HCT116 (cell line): ENCODE data around the gene CD9. TPM values are rescaled to one million over a fixed set of nuclear protein-coding genes. Genes with fewer than 3 reads are reported as not detected.

Source experiments
- ATAC-seq: fragments of 200-7000 bp; cut with Tn5 transposase; 2 replicates; pipeline ENCODE4 v1.9.1; 2020; ENCODE audit warnings: mild to moderate bottlenecking, moderate library complexity
- BruUV-seq: library from RNA; stranded (reverse); fragments of 400-500 nt; replicated peaks from 2 replicates; lab custom pipeline; 2021; lab: Mats Ljungman, UMichigan
- CTCF ChIA-PET: fragments of 300-600 bp; sonication (Branson Sonifier 250); formaldehyde crosslinking; loops from one replicate; lab custom pipeline; 2021; ENCODE audit warnings: antibody characterized with exemption; lab: Charles Lee
- POLR2A ChIA-PET: fragments of 300-600, 350-600 bp; sonication (Branson Sonifier 250); formaldehyde crosslinking; loops from one replicate; lab custom pipeline; 2021; ENCODE audit warnings: antibody characterized with exemption; lab: Charles Lee
- RAD21 ChIA-PET, 2 experiments: fragments of 300-600 bp; sonication (Branson Sonifier 250); formaldehyde crosslinking; loops; one replicate each; lab custom pipeline; 2023; ENCODE audit warnings: low total read pairs in 2 of 2; ENCODE audit not compliant: uncharacterized antibody in 2 of 2, unreplicated experiment in 2 of 2, low non-redundant PET in 1 of 2; lab: Charles Lee
- DNase-seq: peaks from one replicate; pipeline ENCODE4 v3.0.0-alpha.2; 2010; ENCODE audit warnings: low read depth, low spot score
- H2AFZ ChIP-seq: fragments of 200-600 bp; shearing (Covaris generic), sonication (generic); 2 replicates; pipeline ENCODE4 v1.6.1; 2017; ENCODE audit warnings: low read depth, mixed run types, mixed read lengths, antibody characterized with exemption, low read length; ENCODE audit not compliant: poor library complexity, severe bottlenecking
- H3K27ac ChIP-seq: 2 replicates; pipeline ENCODE4 v1.5.1; 2012; ENCODE audit warnings: low read depth, low read length
- H3K27me3 ChIP-seq: fragments of 200-600 bp; sonication (generic); 2 replicates; pipeline ENCODE4 v1.6.1; 2016; ENCODE audit warnings: mixed run types, low read length, mixed read lengths; ENCODE audit not compliant: insufficient read depth
- H3K36me3 ChIP-seq, 2 experiments: fragments of 200-500 bp in 1 of 2; fragments of 200-600 bp in 1 of 2; sonication (Bioruptor generic) in 1 of 2; sonication (generic) in 1 of 2; 2 replicates each; pipeline versions ENCODE4 v1.5.1 to v1.6.1; 2014 to 2016; ENCODE audit warnings: low read length in 2 of 2, inconsistent platforms in 1 of 2, mixed read lengths in 1 of 2, mixed run types in 1 of 2; ENCODE audit not compliant: insufficient read depth in 2 of 2, control insufficient read depth in 1 of 2
- H3K4me1 ChIP-seq, 2 experiments: fragments of 200-600 bp in 1 of 2; sonication (generic) in 1 of 2; 2 replicates each; pipeline versions ENCODE4 v1.5.1 to v1.6.1; 2012 to 2017; ENCODE audit warnings: low read length in 2 of 2, inconsistent platforms in 1 of 2, mild to moderate bottlenecking in 1 of 2, mixed read lengths in 1 of 2, mixed run types in 1 of 2, moderate library complexity in 1 of 2; ENCODE audit not compliant: insufficient read depth in 2 of 2, control insufficient read depth in 1 of 2
- H3K4me2 ChIP-seq: fragments of 200-600 bp; sonication (generic); 2 replicates; pipeline ENCODE4 v1.6.1; 2017; ENCODE audit warnings: mixed run types, low read length, mixed read lengths
- H3K4me3 ChIP-seq, 2 experiments: fragments of 200-600 bp in 1 of 2; sonication (generic) in 1 of 2; replicated peaks in 1 of 2; 2 replicates each; pipeline ENCODE4 v1.5.1; 2011 to 2016; ENCODE audit warnings: low read length in 2 of 2, control low read depth in 1 of 2, low read depth in 1 of 2, mild to moderate bottlenecking in 1 of 2, mixed read lengths in 1 of 2, mixed run types in 1 of 2
- H3K79me2 ChIP-seq: fragments of 200-600 bp; sonication (generic); 2 replicates; pipeline ENCODE4 v1.6.1; 2017; ENCODE audit warnings: mild to moderate bottlenecking, mixed run types, low read length, moderate library complexity, mixed read lengths; ENCODE audit not compliant: insufficient read depth
- H3K9ac ChIP-seq: fragments of 200-600 bp; sonication (generic); 2 replicates; pipeline ENCODE4 v1.6.1; 2016; ENCODE audit warnings: low read length, mixed read lengths
- H3K9me2 ChIP-seq: fragments of 200-600 bp; sonication (generic), shearing (Covaris generic); 2 replicates; pipeline ENCODE4 v1.6.1; 2017; ENCODE audit warnings: mixed run types, mild to moderate bottlenecking, moderate library complexity; ENCODE audit not compliant: insufficient read depth
- H3K9me3 ChIP-seq, 2 experiments: fragments of 200-500 bp in 1 of 2; fragments of 200-600 bp in 1 of 2; sonication (Bioruptor generic) in 1 of 2; sonication (generic) in 1 of 2; 2 replicates each; pipeline ENCODE4 v1.6.1; 2014 to 2017; ENCODE audit warnings: low read length in 2 of 2, mixed read lengths in 2 of 2, inconsistent platforms in 1 of 2, low read depth in 1 of 2, mild to moderate bottlenecking in 1 of 2, mixed run types in 1 of 2, moderate library complexity in 1 of 2; ENCODE audit not compliant: control insufficient read depth in 1 of 2, insufficient read depth in 1 of 2
- H4K20me1 ChIP-seq: fragments of 200-600 bp; sonication (generic), shearing (Covaris generic); 2 replicates; pipeline ENCODE4 v1.6.1; 2017; ENCODE audit warnings: mixed run types, mild to moderate bottlenecking, moderate library complexity; ENCODE audit not compliant: insufficient read depth
- CTCF ChIP-seq, 3 experiments: fragments of 200-600 bp in 1 of 3; sonication (generic) in 1 of 3; IDR thresholded peaks in 2 of 3; conservative IDR thresholded peaks in 1 of 3; 2 replicates each; pipeline ENCODE4 v1.5.1; 2012 to 2017; ENCODE audit warnings: low read depth in 2 of 3, low read length in 2 of 3, antibody characterized with exemption in 1 of 3, borderline replicate concordance in 1 of 3, control low read depth in 1 of 3, mild to moderate bottlenecking in 1 of 3, mixed read lengths in 1 of 3, mixed run types in 1 of 3, moderate library complexity in 1 of 3; ENCODE audit not compliant: insufficient read depth in 1 of 3
- EZH2phosphoT487 ChIP-seq: fragments of 200-600 bp; IDR thresholded peaks from 2 replicates; pipeline ENCODE4 v1.6.1; 2018; ENCODE audit warnings: antibody characterized with exemption, borderline replicate concordance
- ZFX ChIP-seq: fragments of 450-650 bp; IDR thresholded peaks from 2 replicates; pipeline ENCODE4 v1.6.1; 2017
- intact Hi-C: fragments of 100-400 bp; cut with micrococcal nuclease; formaldehyde crosslinking; loops from 2 replicates; pipeline ENCODE4 v1.10.0; 2022
- total RNA-seq: library from RNA; stranded (reverse); gene quantifications from one replicate; pipeline ENCODE4 v1.2.1, GENCODE V29; 2021; ENCODE audit not compliant: unreplicated experiment

Gene CD9
- total RNA-seq, 1 experiment from 2014 or later: 182 TPM

GRCh38 chr12:6285063-6285477, 84.9 kb downstream of the CD9 start:
- ATAC-seq: peak; percentile 64
- ChIA-PET RAD21 (interaction anchor here (0.6 to 2.7 kb wide), 8 partner anchors 74 to 297 kb away, joined by 3 to 22 read pairs (median 6); no protein-coding TSS in a partner anchor), POLR2A (no interaction called here), CTCF (interaction anchor here (0.5 to 6.1 kb wide), 22 partner anchors 9 to 296 kb away, joined by 3 to 62 read pairs (median 4); partner anchors contain the start of gene CD9)
- H3K4me3 ChIP-seq: no peak overlapping the region
- peak in 2 of 3 experiments; percentile 76 to 88; a peak in 4 of 6 replicates for TF ChIP-seq CTCF (IDR thresholded peaks at IDR 0.05 in 2 of 3, conservative IDR thresholded peaks at IDR 0.05 in 1 of 3; ENCODE audit: borderline replicate concordance in 1 of 3, insufficient read depth in 1 of 3, low read depth in 2 of 3, low read length in 2 of 3)
- no peak for TF ChIP-seq EZH2phosphoT487
- no peak for TF ChIP-seq ZFX
- H2AFZ ChIP-seq: peak overlapping the region; percentile 99
- H3K27ac ChIP-seq: no peak overlapping the region
- no peaks in the 10 kb centered on the region for H3K9me2 ChIP-seq
- peak overlapping the region; percentile 65 for H3K4me2 ChIP-seq
- H3K9ac ChIP-seq: peak overlapping the region; percentile 47
- no TSS peak for BruUV-seq
- H3K4me1 ChIP-seq: peaks cover 29 to 66% of the 10 kb centered on the region in 2 experiments
- H3K27me3 ChIP-seq: no peaks in the 10 kb centered on the region
- no peaks in the 10 kb centered on the region for H3K79me2 ChIP-seq
- peaks cover 0 to 6% of the 10 kb centered on the region in 2 experiments; a peak in 1 of 4 replicates for H3K9me3 ChIP-seq
- no peak for DNase-seq
- intact Hi-C loops: loop anchor here (1.0 kb wide), 4 partner anchors 90 to 297 kb away; no protein-coding TSS in a partner anchor
- H3K36me3 ChIP-seq: no peaks in the 10 kb centered on the region
- H4K20me1 ChIP-seq: no peaks in the 10 kb centered on the region
